Liver (tissue), 9 donors: Measurements from ENCODE around the gene RMI1. TPM values are rescaled to one million over a fixed set of nuclear protein-coding genes. Genes with fewer than 3 reads are reported as not detected.
A peak's percentile ranks its signal among the peaks of the same experiment; 100 is the strongest.

Experiments used
- DNase-seq: peaks from one replicate; pipeline ENCODE4 v3.0.0-alpha.2; 2017; ENCODE audit warnings: low spot score
- H3K27ac ChIP-seq, 2 donors: one replicate each; pipeline ENCODE4 v1.7.0; 2013; ENCODE audit warnings: inconsistent platforms in 2 of 2, low read length in 2 of 2, control low read depth in 1 of 2, low read depth in 1 of 2, mild to moderate bottlenecking in 1 of 2
- H3K27me3 ChIP-seq, 4 donors: one replicate each; pipeline versions ENCODE4 v1.6.1 to v1.7.0; 2013; ENCODE audit warnings: low read length in 3 of 4, inconsistent platforms in 1 of 4, mild to moderate bottlenecking in 1 of 4, moderate library complexity in 1 of 4; ENCODE audit not compliant: control insufficient read depth in 4 of 4, insufficient read depth in 4 of 4
- H3K36me3 ChIP-seq, 4 donors: one replicate each; pipeline versions ENCODE4 v1.6.1 to v1.7.0; 2013; ENCODE audit warnings: low read length in 3 of 4, mild to moderate bottlenecking in 3 of 4, low read depth in 1 of 4, moderate library complexity in 1 of 4; ENCODE audit not compliant: control insufficient read depth in 4 of 4, insufficient read depth in 3 of 4
- H3K4me1 ChIP-seq, 4 donors: one replicate each; pipeline versions ENCODE4 v1.6.1 to v1.7.0; 2013; ENCODE audit warnings: low read length in 3 of 4, mild to moderate bottlenecking in 3 of 4, moderate library complexity in 1 of 4; ENCODE audit not compliant: control insufficient read depth in 4 of 4, insufficient read depth in 4 of 4
- H3K4me3 ChIP-seq, 3 donors: one replicate each; pipeline versions ENCODE4 v1.6.1 to v1.7.0; 2013; ENCODE audit warnings: low read length in 3 of 3, control low read depth in 1 of 3, low read depth in 1 of 3, mild to moderate bottlenecking in 1 of 3
- H3K9ac ChIP-seq, 2 donors: one replicate each; pipeline ENCODE4 v1.7.0; 2013; ENCODE audit warnings: low read length in 2 of 2, mild to moderate bottlenecking in 2 of 2, moderate library complexity in 2 of 2, control low read depth in 1 of 2, low read depth in 1 of 2
- H3K9me3 ChIP-seq, 4 donors: one replicate each; pipeline versions ENCODE4 v1.6.1 to v1.7.0; 2013; ENCODE audit warnings: low read length in 3 of 4; ENCODE audit not compliant: control insufficient read depth in 4 of 4
- EGR1 ChIP-seq, 2 donors: IDR thresholded peaks; 2 replicates each; pipeline ENCODE4 v1.6.1; 2016 to 2018; ENCODE audit warnings: antibody characterized with exemption in 2 of 2, low read depth in 2 of 2
- FOXA1 ChIP-seq: IDR thresholded peaks from 2 replicates; pipeline ENCODE4 v1.6.1; 2016; ENCODE audit warnings: antibody characterized with exemption
- FOXA2 ChIP-seq: IDR thresholded peaks from 2 replicates; pipeline ENCODE4 v1.6.1; 2016; ENCODE audit warnings: antibody characterized with exemption
- GABPA ChIP-seq, 2 donors: IDR thresholded peaks in 1 of 2; conservative IDR thresholded peaks in 1 of 2; 2 replicates each; pipeline ENCODE4 v1.6.1; 2016; ENCODE audit warnings: antibody characterized with exemption in 2 of 2, mild to moderate bottlenecking in 1 of 2, moderate library complexity in 1 of 2
- HNF4A ChIP-seq, 2 donors: conservative IDR thresholded peaks; 2 replicates each; pipeline ENCODE4 v1.6.1; 2016; ENCODE audit warnings: antibody characterized with exemption in 2 of 2, mild to moderate bottlenecking in 2 of 2
- HNF4G ChIP-seq: IDR thresholded peaks from 2 replicates; pipeline ENCODE4 v1.6.1; 2016; ENCODE audit warnings: antibody characterized with exemption
- JUND ChIP-seq, 2 donors: IDR thresholded peaks; 2 replicates each; pipeline ENCODE4 v1.6.1; 2016; ENCODE audit warnings: antibody characterized with exemption in 2 of 2
- NR2F2 ChIP-seq: IDR thresholded peaks from 2 replicates; pipeline ENCODE4 v1.6.1; 2016; ENCODE audit warnings: antibody characterized with exemption
- RAD21 ChIP-seq, 2 donors: IDR thresholded peaks; 2 replicates each; pipeline ENCODE4 v1.6.1; 2016; ENCODE audit warnings: antibody characterized with exemption in 2 of 2, mild to moderate bottlenecking in 2 of 2
- RXRA ChIP-seq, 2 donors: IDR thresholded peaks; 2 replicates each; pipeline ENCODE4 v1.6.1; 2017 to 2018; ENCODE audit warnings: antibody characterized with exemption in 2 of 2, mild to moderate bottlenecking in 1 of 2
- SP1 ChIP-seq: IDR thresholded peaks from 2 replicates; pipeline ENCODE4 v1.6.1; 2018; ENCODE audit warnings: antibody characterized with exemption, mild to moderate bottlenecking
- TAF1 ChIP-seq: conservative IDR thresholded peaks from 2 replicates; pipeline ENCODE4 v1.6.1; 2016; ENCODE audit warnings: antibody characterized with exemption, mild to moderate bottlenecking
- YY1 ChIP-seq: IDR thresholded peaks from 2 replicates; pipeline ENCODE4 v1.6.1; 2016; ENCODE audit warnings: antibody characterized with exemption, mild to moderate bottlenecking
- WGBS: extraction: QIAGEN DNeasy Blood & Tissue Kit; methylation state at CpG from one replicate; pipeline ENCODE4 v1.1.7; 2013; 5-methylcytosine and 5-hydroxymethylcytosine counted together
- polyA plus RNA-seq, 2 donors: library from polyadenylated mRNA; stranded (reverse) in 1 of 2; unstranded in 1 of 2; fragments of 200-250 nt in 1 of 2; fragments of >200 nt in 1 of 2; fragmentation: Nextera tagmentation in 1 of 2; extraction: Ambion mirVana in 1 of 2; gene quantifications; one replicate each; pipeline versions ENCODE4 v1.2.1 to v1.2.3, GENCODE V29; 2013 to 2015
- total RNA-seq, 2 donors: library from RNA; depleted of rRNA; stranded (reverse); fragments of >200 nt; gene quantifications; one replicate each; pipeline ENCODE4 v1.2.3, GENCODE V29; 2014
- TF ChIP-seq, protein P1 (sequence below): IDR thresholded peaks from 2 replicates; pipeline ENCODE4 v1.6.1; 2016; ENCODE audit warnings: antibody characterized with exemption, mild to moderate bottlenecking
- TF ChIP-seq, protein P2 (sequence below): IDR thresholded peaks from 2 replicates; pipeline ENCODE4 v1.6.1; 2016; ENCODE audit warnings: antibody characterized with exemption
- TF ChIP-seq, protein P3 (sequence below): IDR thresholded peaks from 2 replicates; pipeline ENCODE4 v1.6.1; 2016; ENCODE audit warnings: antibody characterized with exemption
- TF ChIP-seq, protein P4 (sequence below): fragments of 150-350 bp; IDR thresholded peaks from 2 replicates; pipeline ENCODE4 v1.5.1; 2017; ENCODE audit warnings: improper control_type of control experiment, low read depth, low read length; ENCODE audit not compliant: missing input control
- TF ChIP-seq, protein P5 (sequence below): IDR thresholded peaks from 2 replicates; pipeline ENCODE4 v1.6.1; 2016; ENCODE audit warnings: antibody characterized with exemption
- donor health status: healthy.
- donor health status: healthy.
- donor health status: healthy.
- donor health status: healthy.
- donor health status: healthy.

The RMI1 gene
- total and polyA plus RNA-seq, 4 donors = 2.0 to 10.4 (median 4.0) TPM

DNA sequence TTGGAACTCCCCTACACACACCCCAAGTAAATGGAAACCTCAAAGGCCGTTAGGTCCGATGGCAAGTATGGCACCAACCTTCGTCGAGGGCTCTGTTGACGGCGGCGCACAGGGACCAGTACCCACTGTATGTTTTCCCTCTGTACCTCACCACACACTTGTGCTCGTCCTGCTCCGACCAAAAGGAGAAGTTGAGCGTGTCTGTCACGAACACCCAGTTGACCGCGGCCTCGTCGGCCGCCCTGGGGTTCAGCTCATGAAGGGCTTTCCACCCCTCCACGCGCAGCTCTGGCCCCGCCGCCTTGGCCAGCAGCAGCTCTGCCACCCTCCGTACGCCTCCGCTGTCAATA lies 24.5 kb upstream of the RMI1 start:
- 7% methylated on average over 23 of the region's 23 CpGs for WGBS
- TF ChIP-seq, protein P1, sequence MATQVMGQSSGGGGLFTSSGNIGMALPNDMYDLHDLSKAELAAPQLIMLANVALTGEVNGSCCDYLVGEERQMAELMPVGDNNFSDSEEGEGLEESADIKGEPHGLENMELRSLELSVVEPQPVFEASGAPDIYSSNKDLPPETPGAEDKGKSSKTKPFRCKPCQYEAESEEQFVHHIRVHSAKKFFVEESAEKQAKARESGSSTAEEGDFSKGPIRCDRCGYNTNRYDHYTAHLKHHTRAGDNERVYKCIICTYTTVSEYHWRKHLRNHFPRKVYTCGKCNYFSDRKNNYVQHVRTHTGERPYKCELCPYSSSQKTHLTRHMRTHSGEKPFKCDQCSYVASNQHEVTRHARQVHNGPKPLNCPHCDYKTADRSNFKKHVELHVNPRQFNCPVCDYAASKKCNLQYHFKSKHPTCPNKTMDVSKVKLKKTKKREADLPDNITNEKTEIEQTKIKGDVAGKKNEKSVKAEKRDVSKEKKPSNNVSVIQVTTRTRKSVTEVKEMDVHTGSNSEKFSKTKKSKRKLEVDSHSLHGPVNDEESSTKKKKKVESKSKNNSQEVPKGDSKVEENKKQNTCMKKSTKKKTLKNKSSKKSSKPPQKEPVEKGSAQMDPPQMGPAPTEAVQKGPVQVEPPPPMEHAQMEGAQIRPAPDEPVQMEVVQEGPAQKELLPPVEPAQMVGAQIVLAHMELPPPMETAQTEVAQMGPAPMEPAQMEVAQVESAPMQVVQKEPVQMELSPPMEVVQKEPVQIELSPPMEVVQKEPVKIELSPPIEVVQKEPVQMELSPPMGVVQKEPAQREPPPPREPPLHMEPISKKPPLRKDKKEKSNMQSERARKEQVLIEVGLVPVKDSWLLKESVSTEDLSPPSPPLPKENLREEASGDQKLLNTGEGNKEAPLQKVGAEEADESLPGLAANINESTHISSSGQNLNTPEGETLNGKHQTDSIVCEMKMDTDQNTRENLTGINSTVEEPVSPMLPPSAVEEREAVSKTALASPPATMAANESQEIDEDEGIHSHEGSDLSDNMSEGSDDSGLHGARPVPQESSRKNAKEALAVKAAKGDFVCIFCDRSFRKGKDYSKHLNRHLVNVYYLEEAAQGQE = no peak
- TF ChIP-seq RAD21 (IDR thresholded peaks at IDR 0.05) = no peak
- Histone ChIP-seq H3K9ac (peak overlapping the region; percentile 61 to 80), H3K27me3 (no peaks in the 10 kb centered on the region), H3K9me3 (no peaks in the 10 kb centered on the region), H3K27ac (peak overlapping the region; percentile 73 to 79), H3K36me3 (peaks cover 0 to 3% (median 1%) of the 10 kb centered on the region in 4 donors), H3K4me1 (peaks cover 2 to 16% (median 8%) of the 10 kb centered on the region in 4 donors), H3K4me3 (peak overlapping the region; percentile 75 to 91 (median 86))
- DNase-seq = no peak

DNA sequence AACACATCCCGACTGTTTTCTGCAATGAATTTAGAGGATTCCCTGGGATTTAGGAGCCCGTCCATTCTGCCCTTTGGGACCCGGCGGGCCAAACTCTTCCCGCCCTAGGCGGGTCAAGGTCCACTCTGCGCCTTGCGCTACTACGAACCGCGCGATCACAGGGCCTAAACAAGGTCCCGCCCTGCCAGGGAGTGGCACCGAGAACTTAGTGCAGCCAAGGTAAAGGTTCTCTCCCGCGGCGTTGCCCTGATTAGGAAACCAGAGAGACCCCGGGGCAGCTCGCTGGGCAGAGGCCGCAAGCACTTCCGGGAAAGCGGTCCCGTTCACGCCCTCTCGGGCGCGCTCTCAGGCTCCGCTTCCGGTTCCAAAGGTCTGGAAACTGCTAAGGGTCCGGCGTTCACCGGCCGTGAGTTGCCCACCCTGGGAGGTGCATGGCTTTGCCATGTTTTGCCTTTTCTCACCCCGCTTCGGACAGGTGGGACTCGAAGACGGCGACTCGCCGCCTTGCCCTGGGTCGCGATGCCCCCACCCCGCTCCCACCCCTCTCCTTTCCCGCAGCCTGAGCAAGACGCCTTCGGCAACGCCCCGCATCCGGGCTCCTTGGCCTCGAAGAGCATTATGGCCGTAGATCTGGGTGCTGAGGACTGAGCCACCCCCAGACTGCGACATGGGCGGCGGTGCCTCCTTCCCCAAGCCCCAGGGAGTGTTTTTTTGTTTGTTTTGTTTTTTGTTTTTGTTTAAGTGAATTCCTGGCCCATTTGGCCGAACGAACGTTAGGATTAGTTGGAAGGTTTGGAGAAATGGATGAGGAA lies 24.0 kb upstream of the RMI1 start:
- no peaks in the 10 kb centered on the region for H3K9me3 ChIP-seq
- H3K4me1 ChIP-seq = peaks cover 2 to 18% (median 8%) of the 10 kb centered on the region in 4 donors
- H3K4me3 ChIP-seq = peak overlapping the region; percentile 75 to 91 (median 86)
- H3K27ac ChIP-seq = peak overlapping the region; percentile 73 to 79
- no peaks in the 10 kb centered on the region for H3K27me3 ChIP-seq
- WGBS = 1% methylated on average over 57 of the region's 57 CpGs
- peak; percentile 78 for DNase-seq
- TF ChIP-seq JUND (IDR thresholded peaks at IDR 0.05) (peak; percentile 62 to 69), FOXA2 (peak; percentile 23), EGR1 (IDR thresholded peaks at IDR 0.05; ENCODE audit: low read depth in 2 of 2) (peak; percentile 67 to 93), NR2F2 (peak; percentile 76), RXRA (IDR thresholded peaks at IDR 0.05) (peak; percentile 91), YY1 (peak; percentile 88), TAF1 (no peak), RAD21 (IDR thresholded peaks at IDR 0.05) (peak in 1 of 2 donors; percentile 23), HNF4A (conservative IDR thresholded peaks at IDR 0.05) (peak; percentile 97 to 98), FOXA1 (no peak), GABPA (IDR thresholded peaks at IDR 0.05 in 1 of 2, conservative IDR thresholded peaks at IDR 0.05 in 1 of 2) (peak; percentile 79 to 89), HNF4G (peak; percentile 94), SP1 (peak; percentile 94)
- TF ChIP-seq, protein P1 = peak; percentile 74
- TF ChIP-seq, protein P2, sequence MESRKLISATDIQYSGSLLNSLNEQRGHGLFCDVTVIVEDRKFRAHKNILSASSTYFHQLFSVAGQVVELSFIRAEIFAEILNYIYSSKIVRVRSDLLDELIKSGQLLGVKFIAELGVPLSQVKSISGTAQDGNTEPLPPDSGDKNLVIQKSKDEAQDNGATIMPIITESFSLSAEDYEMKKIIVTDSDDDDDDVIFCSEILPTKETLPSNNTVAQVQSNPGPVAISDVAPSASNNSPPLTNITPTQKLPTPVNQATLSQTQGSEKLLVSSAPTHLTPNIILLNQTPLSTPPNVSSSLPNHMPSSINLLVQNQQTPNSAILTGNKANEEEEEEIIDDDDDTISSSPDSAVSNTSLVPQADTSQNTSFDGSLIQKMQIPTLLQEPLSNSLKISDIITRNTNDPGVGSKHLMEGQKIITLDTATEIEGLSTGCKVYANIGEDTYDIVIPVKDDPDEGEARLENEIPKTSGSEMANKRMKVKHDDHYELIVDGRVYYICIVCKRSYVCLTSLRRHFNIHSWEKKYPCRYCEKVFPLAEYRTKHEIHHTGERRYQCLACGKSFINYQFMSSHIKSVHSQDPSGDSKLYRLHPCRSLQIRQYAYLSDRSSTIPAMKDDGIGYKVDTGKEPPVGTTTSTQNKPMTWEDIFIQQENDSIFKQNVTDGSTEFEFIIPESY = peak; percentile 96
- TF ChIP-seq, protein P3, sequence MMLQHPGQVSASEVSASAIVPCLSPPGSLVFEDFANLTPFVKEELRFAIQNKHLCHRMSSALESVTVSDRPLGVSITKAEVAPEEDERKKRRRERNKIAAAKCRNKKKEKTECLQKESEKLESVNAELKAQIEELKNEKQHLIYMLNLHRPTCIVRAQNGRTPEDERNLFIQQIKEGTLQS = peak; percentile 63
- TF ChIP-seq, protein P4, sequence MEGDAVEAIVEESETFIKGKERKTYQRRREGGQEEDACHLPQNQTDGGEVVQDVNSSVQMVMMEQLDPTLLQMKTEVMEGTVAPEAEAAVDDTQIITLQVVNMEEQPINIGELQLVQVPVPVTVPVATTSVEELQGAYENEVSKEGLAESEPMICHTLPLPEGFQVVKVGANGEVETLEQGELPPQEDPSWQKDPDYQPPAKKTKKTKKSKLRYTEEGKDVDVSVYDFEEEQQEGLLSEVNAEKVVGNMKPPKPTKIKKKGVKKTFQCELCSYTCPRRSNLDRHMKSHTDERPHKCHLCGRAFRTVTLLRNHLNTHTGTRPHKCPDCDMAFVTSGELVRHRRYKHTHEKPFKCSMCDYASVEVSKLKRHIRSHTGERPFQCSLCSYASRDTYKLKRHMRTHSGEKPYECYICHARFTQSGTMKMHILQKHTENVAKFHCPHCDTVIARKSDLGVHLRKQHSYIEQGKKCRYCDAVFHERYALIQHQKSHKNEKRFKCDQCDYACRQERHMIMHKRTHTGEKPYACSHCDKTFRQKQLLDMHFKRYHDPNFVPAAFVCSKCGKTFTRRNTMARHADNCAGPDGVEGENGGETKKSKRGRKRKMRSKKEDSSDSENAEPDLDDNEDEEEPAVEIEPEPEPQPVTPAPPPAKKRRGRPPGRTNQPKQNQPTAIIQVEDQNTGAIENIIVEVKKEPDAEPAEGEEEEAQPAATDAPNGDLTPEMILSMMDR = no peak
- TF ChIP-seq, protein P5, sequence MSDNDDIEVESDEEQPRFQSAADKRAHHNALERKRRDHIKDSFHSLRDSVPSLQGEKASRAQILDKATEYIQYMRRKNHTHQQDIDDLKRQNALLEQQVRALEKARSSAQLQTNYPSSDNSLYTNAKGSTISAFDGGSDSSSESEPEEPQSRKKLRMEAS = peak; percentile 99
- H3K9ac ChIP-seq = peak overlapping the region; percentile 61 to 80
- H3K36me3 ChIP-seq = peaks cover 0 to 3% (median under 1%) of the 10 kb centered on the region in 4 donors
